GM20000 (cell line): Measurements from ENCODE around the gene ELMO1.

ENCODE experiments used
- DNase-seq: peaks from one replicate; pipeline ENCODE4 v3.0.0; 2012; ENCODE audit warnings: low spot score
- CTCF ChIP-seq: IDR thresholded peaks from 2 replicates; pipeline ENCODE4 v1.5.1; 2012; ENCODE audit warnings: mild to moderate bottlenecking, control low read depth; ENCODE audit errors: extremely low read depth, missing control alignments

ELMO1 gene

GRCh38 chr7:37112876-37113275 is 335.8 kb downstream of the ELMO1 start:
- no peak for DNase-seq

GRCh38 chr7:37112218-37112617 is 336.4 kb downstream of the ELMO1 start:
- DNase-seq = no peak
- TF ChIP-seq CTCF = no peak

More at GRCh38 chr7:37112876-37113275, 335.8 kb downstream of the ELMO1 start:
- TF ChIP-seq CTCF = no peak

- no peak for TF ChIP-seq CTCF
Measured at GRCh38 chr7:37111459-37111858, 337.2 kb downstream of the ELMO1 start.

GRCh38 chr7:37110660-37111424 is 337.8 kb downstream of the ELMO1 start:
- TF ChIP-seq CTCF = no peak

More at GRCh38 chr7:37111459-37111858, 337.2 kb downstream of the ELMO1 start:
- no peak for DNase-seq

GRCh38 chr7:37109843-37110242 is 338.8 kb downstream of the ELMO1 start:
- no peak for TF ChIP-seq CTCF
- no peak for DNase-seq

More at GRCh38 chr7:37110660-37111424, 337.8 kb downstream of the ELMO1 start:
- no peak for DNase-seq

- DNase-seq = no peak
- TF ChIP-seq CTCF = no peak
Measured at GRCh38 chr7:37109016-37109683, 339.5 kb downstream of the ELMO1 start.

GRCh38 chr7:37108615-37109014 is 340.0 kb downstream of the ELMO1 start:
- no peak for TF ChIP-seq CTCF
- no peak for DNase-seq
